NCI-H526 treated with DMSO at 0.1 percent for 48 hours (cell line): ENCODE data around the gene CFAP299.

Experiments
- DNase-seq: peaks from one replicate; lab custom pipeline; 2025; lab: John Stamatoyannopoulos, UW

Gene CFAP299

GRCh38 chr4:80839792-80840191 lies 504.3 kb downstream of the CFAP299 start:
- no peak for DNase-seq

- no peak for DNase-seq
These were observed 504.9 kb downstream of the CFAP299 start for GRCh38 chr4:80840396-80840795.

GRCh38 chr4:80841587-80842281 lies 506.2 kb downstream of the CFAP299 start:
- DNase-seq, result no peak

- no peak for DNase-seq
These were observed 510.7 kb downstream of the CFAP299 start for GRCh38 chr4:80846210-80846609.

DNA sequence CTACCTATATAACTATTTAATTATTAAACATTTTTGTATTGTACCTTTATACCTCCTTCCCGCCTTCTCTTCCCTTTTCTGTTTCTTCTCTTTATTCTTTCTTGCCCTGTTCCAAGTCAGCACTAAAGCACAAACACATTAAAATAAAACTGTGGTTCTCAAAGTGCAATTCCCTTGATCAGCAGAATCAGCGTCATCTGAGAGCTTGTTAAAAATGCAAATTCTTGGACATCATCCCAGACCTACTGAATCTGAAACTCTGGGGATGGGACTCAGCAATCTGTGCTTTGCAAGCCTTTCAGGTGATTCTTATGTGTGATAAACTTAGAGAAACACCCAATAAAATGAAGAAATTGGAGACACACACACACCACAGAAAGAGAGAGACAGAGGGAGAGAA lies 516.5 kb downstream of the CFAP299 start:
- no peak for DNase-seq

DNA sequence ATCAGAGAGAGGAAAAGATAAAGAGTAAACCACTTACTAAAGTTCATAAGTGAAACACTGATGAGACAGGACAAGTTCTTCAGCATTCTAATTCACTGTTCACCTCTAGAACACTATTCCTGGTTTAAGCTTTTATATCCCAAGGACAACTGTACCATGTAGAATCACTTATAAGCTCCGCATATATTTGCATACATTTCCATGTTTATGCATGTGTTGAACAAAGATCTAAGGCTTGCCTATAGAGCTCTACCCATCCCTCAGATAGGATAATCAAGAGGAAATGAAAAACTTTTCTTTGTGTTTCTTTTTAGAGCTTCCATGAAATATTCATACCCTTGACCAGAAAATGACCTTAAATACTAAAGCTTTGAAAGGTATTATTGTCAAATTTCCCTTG lies 538.0 kb downstream of the CFAP299 start:
- no peak for DNase-seq

GRCh38 chr4:80874979-80875378 lies 539.4 kb downstream of the CFAP299 start:
- DNase-seq, result no peak

DNA sequence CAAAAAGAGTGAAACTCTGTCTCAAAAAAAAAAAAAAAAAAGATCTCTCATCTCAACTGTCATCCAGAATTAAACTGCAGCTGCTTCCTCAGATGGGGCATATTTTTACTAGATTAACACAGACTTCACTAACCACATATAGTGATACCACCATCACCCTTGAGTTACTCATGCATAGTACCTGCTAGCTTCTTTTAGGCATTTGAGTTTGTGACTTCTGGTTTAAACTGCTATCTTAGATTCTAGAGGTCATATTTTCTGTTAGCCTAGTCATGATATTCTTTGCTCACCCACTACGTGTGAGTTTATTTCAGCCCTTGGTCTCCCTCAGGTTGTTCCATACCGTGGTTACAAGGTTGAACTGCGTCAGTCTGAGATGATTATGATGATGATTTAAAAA lies 540.1 kb downstream of the CFAP299 start:
- DNase-seq, result no peak

DNA sequence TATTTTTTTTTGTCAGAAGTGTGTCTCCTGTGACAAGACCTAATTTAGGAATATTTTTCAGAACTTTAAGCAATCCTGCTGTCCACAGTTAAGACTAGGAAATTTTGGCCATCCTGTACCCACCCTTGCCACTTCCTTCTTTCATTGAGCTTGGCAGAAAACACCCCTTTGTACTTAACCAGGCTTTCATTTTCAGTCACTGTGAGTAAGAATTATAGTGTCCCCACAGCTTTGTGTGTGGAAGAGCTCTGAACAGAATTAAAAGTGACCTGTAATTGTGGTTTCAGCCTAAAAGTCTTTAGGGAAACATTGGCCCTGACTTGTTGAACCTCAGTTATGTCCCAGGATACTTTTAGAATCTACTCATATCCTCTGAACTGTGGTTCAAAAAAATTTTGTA lies 541.3 kb downstream of the CFAP299 start:
- no peak for DNase-seq

- DNase-seq, result no peak
These were observed 542.7 kb downstream of the CFAP299 start for GRCh38 chr4:80878218-80878617.

DNA sequence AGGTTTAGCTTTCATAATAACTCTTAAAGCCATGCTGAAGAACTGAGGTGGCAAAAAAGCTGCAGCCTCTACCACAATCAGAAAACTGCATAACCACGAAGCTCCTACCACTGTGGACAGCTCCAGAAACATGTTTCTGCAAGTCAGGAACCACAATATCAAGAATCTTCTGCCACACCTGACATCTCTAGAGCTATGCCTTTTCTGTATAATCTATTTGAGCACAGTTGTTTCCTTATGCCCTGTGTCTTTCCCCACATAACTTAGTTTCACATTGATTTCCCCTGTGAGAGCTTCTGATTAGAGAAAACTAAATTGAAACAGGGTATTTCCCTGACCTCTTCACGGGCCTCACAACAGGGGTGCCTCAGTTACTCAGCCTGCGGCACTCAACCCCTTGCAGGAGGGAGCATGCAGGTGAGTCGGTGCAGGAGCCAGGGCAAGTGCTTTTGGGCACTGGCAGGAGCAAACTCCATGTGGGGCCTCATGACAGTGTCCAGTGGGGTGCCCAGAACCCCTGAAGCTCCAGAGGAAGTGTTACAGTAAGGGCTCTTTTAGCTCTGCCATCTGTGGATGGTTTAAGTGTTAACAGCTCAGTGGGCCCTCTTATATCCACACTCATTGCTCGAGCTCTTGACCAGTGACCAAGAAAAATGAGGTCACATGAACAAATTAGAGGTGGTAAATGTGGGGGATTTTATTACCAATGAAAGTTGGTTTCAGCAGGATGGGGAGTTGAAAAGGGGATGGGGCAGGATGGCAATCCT lies 562.2 kb downstream of the CFAP299 start:
- DNase-seq, result no peak

GRCh38 chr4:80900908-80901307 lies 565.4 kb downstream of the CFAP299 start:
- DNase-seq, result no peak

GRCh38 chr4:80903020-80903419 lies 567.5 kb downstream of the CFAP299 start:
- no peak for DNase-seq

DNA sequence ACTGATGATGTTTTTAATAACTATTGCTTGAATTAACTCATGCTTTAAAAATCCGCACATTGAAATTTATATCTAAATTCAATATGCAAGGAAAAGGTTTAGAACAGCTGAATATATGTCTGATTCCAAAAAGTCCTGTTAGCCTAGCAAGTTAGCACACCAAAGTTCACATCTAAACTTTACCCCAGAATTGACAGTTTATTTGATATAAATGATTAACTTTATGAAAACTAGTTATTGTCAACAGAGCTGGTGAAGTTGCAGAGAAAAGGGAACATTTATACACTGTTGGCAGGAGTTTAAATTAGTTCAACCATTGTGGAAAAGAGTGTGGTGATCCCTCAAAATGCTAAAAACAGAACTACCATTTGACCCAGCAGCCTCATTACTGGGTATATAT lies 574.4 kb downstream of the CFAP299 start:
- no peak for DNase-seq

GRCh38 chr4:80911458-80911857 lies 575.9 kb downstream of the CFAP299 start:
- DNase-seq, result no peak

- DNase-seq, result no peak
These were observed 576.8 kb downstream of the CFAP299 start for GRCh38 chr4:80912350-80912749.

DNA sequence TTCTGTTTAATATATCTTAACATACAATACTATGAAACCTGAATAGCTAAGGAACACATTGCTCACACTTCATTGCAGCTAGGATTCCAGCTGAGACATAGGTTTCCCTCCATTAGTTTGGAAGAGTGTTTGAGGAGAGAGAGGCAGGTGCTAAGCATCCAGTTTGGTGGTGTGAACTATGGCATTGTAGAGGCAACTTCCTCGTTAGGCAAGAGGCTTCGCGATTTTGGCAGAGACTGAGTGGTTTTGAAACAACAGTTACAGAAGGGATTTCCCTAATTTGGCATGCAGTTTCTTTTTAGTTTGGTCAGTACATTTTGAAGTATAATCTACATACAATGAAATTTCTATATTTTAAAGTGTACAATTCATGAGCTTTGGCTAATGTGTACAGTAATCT lies 577.9 kb downstream of the CFAP299 start:
- no peak for DNase-seq

DNA sequence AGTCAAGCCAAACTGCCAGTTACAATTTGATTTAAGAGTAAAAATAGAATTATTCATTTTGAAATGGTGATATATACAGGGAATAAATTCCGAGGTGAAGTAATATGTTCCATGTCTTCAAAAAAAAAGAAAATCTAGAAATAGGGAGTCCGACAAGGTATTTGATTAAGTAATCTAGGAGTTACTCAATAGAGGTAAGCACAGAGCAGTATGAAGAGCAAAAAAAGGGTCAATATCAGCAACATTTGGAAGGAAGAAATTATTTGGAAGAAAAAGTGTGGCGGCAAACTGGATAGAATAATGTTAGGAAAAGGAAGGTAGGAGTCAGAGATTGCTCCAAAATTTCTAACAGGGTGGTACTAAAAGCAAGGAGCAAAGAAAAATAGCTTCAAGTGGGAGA lies 581.2 kb downstream of the CFAP299 start:
- DNase-seq, result no peak

- no peak for DNase-seq
These were observed 582.5 kb downstream of the CFAP299 start for GRCh38 chr4:80918004-80918403.

GRCh38 chr4:80921441-80921840 lies 585.9 kb downstream of the CFAP299 start:
- no peak for DNase-seq

- no peak for DNase-seq
These were observed 587.4 kb downstream of the CFAP299 start for GRCh38 chr4:80922941-80923340.

GRCh38 chr4:80925293-80925692 lies 589.8 kb downstream of the CFAP299 start:
- DNase-seq, result no peak

- no peak for DNase-seq
These were observed 590.9 kb downstream of the CFAP299 start for GRCh38 chr4:80926446-80926845.

DNA sequence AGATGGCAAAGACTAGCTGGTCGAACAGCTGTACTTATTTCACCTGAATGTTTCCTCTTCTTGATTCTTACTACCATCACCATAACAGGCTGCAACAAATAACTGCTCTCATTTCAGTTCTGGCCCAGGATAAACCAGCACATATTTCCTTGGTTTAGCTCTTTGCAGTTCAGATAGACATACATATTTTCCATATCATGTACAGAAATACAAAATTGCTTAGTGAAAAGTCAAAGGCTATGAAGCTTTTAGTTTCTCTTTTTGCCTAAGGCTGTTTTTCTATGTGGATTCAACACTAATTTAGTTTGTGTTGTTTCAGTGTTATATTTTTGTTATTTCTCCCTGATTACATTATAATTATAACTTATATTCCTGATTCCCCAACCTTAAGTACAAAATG lies 591.4 kb downstream of the CFAP299 start:
- no peak for DNase-seq
